H1 (cell line): ENCODE measurements around the gene CELF6. TPM values are rescaled to one million over a fixed set of nuclear protein-coding genes. Genes with fewer than 3 reads are reported as not detected.

Experiments used
- BRCA1 ChIP-seq: IDR thresholded peaks from 2 replicates; pipeline ENCODE4 v1.6.1; 2012; ENCODE audit warnings: low read depth, low read length, improper control_type of control experiment
- CHD7 ChIP-seq: fragments of 300-600 bp; sonication (generic); IDR thresholded peaks from 2 replicates; pipeline ENCODE4 v1.7.1; 2012; ENCODE audit warnings: low read length, moderate library complexity, mild to moderate bottlenecking, inconsistent platforms; ENCODE audit not compliant: insufficient replicate concordance
- CTBP2 ChIP-seq: IDR thresholded peaks from 2 replicates; pipeline ENCODE4 v1.7.0; 2011; ENCODE audit warnings: borderline replicate concordance, mild to moderate bottlenecking, moderate library complexity, mixed read lengths, low read length; ENCODE audit not compliant: insufficient read depth, insufficient read length
- CTCF ChIP-seq, 3 experiments: IDR thresholded peaks; 1 replicate in 2 of 3; 2 replicates in 1 of 3; pipeline versions ENCODE4 v1.5.1 to v1.6.1; 2011; ENCODE audit warnings: low read length in 3 of 3, mild to moderate bottlenecking in 3 of 3, inconsistent platforms in 2 of 3, low read depth in 1 of 3, moderate library complexity in 1 of 3; ENCODE audit not compliant: insufficient read depth in 1 of 3; ENCODE audit errors: control extremely low read depth in 1 of 3
- FOSL1 ChIP-seq: IDR thresholded peaks from 2 replicates; pipeline ENCODE4 v1.6.1; 2011; ENCODE audit warnings: mild to moderate bottlenecking, low read depth, low read length, moderate library complexity; ENCODE audit not compliant: insufficient read depth
- PHF8 ChIP-seq: fragments of 200-600 bp; sonication (generic); conservative IDR thresholded peaks from 2 replicates; pipeline ENCODE4 v1.7.1; 2012; ENCODE audit warnings: low read depth, mild to moderate bottlenecking, inconsistent platforms, low read length, moderate library complexity
- RFX5 ChIP-seq: IDR thresholded peaks from 2 replicates; pipeline ENCODE4 v1.6.1; 2011; ENCODE audit warnings: low read depth, low read length, improper control_type of control experiment, borderline replicate concordance
- SP4 ChIP-seq: IDR thresholded peaks from 2 replicates; pipeline ENCODE4 v1.6.1; 2012; ENCODE audit warnings: low read length, inconsistent platforms
- TAF7 ChIP-seq: optimal IDR thresholded peaks from 2 replicates; pipeline ENCODE3; 2011; ENCODE audit warnings: low read depth, mild to moderate bottlenecking, inconsistent platforms, low read length, moderate library complexity, borderline replicate concordance
- polyA plus RNA-seq, 7 experiments: library from polyadenylated mRNA; depleted of rRNA in 3 of 7; stranded (reverse) in 5 of 7; unstranded in 2 of 7; fragments of >200 nt in 5 of 7; fragments of 200-250 nt in 2 of 7; gene quantifications; 1 replicate in 5 of 7; 2 replicates in 1 of 7; 4 replicates in 1 of 7; pipeline versions ENCODE4 v1.2.1 to v1.2.3, GENCODE V29; 2011 to 2013; ENCODE audit warnings: missing spikeins in 2 of 7, mixed read lengths in 2 of 7
- total RNA-seq: library from RNA; stranded (reverse); fragmentation: NEBNext Ultra II Directional; extraction: Animal tissue kit (Norgen Biotek cat#: 25700); gene quantifications from 2 replicates; pipeline ENCODE4 v1.2.1, GENCODE V29; 2021

Gene CELF6
- total and polyA plus RNA-seq, 2 of the 8 experiments (the other 6 are each of a cell fraction or from before 2014, with no cell fraction given), result 0.09 to 0.19 TPM

DNA sequence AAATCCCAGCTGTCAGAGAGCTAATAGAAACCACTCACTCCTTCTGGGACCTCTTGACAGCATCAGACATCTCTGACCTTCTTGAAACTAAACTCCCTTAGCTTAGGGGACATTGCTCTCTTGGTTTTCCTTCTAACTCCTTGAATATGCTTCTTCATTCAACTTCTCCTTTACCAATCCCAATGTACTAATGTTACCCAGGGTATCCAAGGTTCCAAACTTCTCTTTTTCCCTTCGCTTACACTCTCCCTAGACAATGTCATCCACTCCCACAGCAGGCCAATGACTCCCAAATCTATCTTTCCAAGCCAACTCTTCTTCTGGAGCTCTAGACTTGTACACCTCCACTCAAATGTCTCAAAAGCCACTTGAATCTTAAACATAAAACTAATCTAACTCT is 41.2 kb upstream of the CELF6 start (continued):
- TF ChIP-seq CHD7 (no peak), FOSL1 (no peak), CTCF (IDR thresholded peaks at IDR 0.05; ENCODE audit: control extremely low read depth in 1 of 3, insufficient read depth in 1 of 3, low read depth in 1 of 3, low read length in 3 of 3) (no peak), TAF7 (no peak), CTBP2 (no peak), BRCA1 (no peak), RFX5 (no peak), SP4 (no peak), PHF8 (no peak)
